H9 (cell line): ENCODE results near the gene CASP5. TPM values are rescaled to one million over a fixed set of nuclear protein-coding genes. Genes with fewer than 3 reads are reported as not detected.
"Not testable (repeated sequence)": the region's sequence is repeated elsewhere in the genome, so short reads cannot be mapped to it uniquely, and the experiment has no call there.

ENCODE experiments used
- DNase-seq: peaks from one replicate; pipeline ENCODE4 v3.0.0-alpha.2; 2017
- H2AFZ ChIP-seq: one replicate; pipeline ENCODE4 v1.6.1; 2013; ENCODE audit warnings: mild to moderate bottlenecking, low read length, control low read depth, moderate library complexity
- H2AK5ac ChIP-seq: 2 replicates; pipeline ENCODE4 v1.6.1; 2013; ENCODE audit warnings: low read length, control low read depth, mixed read lengths; ENCODE audit not compliant: insufficient read length
- H2BK120ac ChIP-seq: one replicate; pipeline ENCODE4 v1.6.1; 2013; ENCODE audit warnings: low read depth, mild to moderate bottlenecking, low read length, control low read depth, inconsistent platforms; ENCODE audit not compliant: poor library complexity, severe bottlenecking
- H2BK12ac ChIP-seq: 2 replicates; pipeline ENCODE4 v1.6.1; 2013; ENCODE audit warnings: low read length, control low read depth, mixed read lengths, low read depth; ENCODE audit not compliant: insufficient read length
- H2BK15ac ChIP-seq: 2 replicates; pipeline ENCODE4 v1.6.1; 2013; ENCODE audit warnings: low read depth, low read length, control low read depth
- H2BK20ac ChIP-seq: one replicate; pipeline ENCODE4 v1.6.1; 2013; ENCODE audit warnings: low read depth, mild to moderate bottlenecking, low read length, control low read depth, inconsistent platforms; ENCODE audit not compliant: poor library complexity, severe bottlenecking
- H2BK5ac ChIP-seq: 2 replicates; pipeline ENCODE4 v1.6.1; 2013; ENCODE audit warnings: low read length, control low read depth, mixed read lengths; ENCODE audit not compliant: insufficient read length
- H3K14ac ChIP-seq: 2 replicates; pipeline ENCODE4 v1.6.1; 2013; ENCODE audit warnings: low read length, control low read depth; ENCODE audit not compliant: insufficient read depth
- H3K18ac ChIP-seq: 2 replicates; pipeline ENCODE4 v1.6.1; 2013; ENCODE audit warnings: low read depth, mild to moderate bottlenecking, mixed read lengths, low read length, control low read depth; ENCODE audit not compliant: insufficient read length
- H3K23ac ChIP-seq: 2 replicates; pipeline ENCODE4 v1.6.1; 2013; ENCODE audit warnings: low read length, control low read depth, mixed read lengths, low read depth; ENCODE audit not compliant: insufficient read length
- H3K23me2 ChIP-seq: 2 replicates; pipeline ENCODE4 v1.6.1; 2013; ENCODE audit warnings: low read depth, mild to moderate bottlenecking, mixed read lengths, low read length, control low read depth; ENCODE audit not compliant: insufficient read length, poor library complexity, severe bottlenecking
- H3K27ac ChIP-seq: 2 replicates; pipeline ENCODE4 v1.5.1; 2013; ENCODE audit warnings: low read length, control low read depth, mixed read lengths, low read depth; ENCODE audit not compliant: insufficient read length
- H3K27me3 ChIP-seq: 2 replicates; pipeline ENCODE4 v1.6.1; 2013; ENCODE audit warnings: low read length, control low read depth, inconsistent platforms; ENCODE audit not compliant: insufficient read depth
- H3K4ac ChIP-seq: 2 replicates; pipeline ENCODE4 v1.6.1; 2013; ENCODE audit warnings: low read depth, mild to moderate bottlenecking, control low read depth, inconsistent platforms, low read length, moderate library complexity
- H3K4me1 ChIP-seq: 2 replicates; pipeline ENCODE4 v1.6.1; 2013; ENCODE audit warnings: low read length, control low read depth, inconsistent platforms; ENCODE audit not compliant: insufficient read depth
- H3K4me2 ChIP-seq: 2 replicates; pipeline ENCODE4 v1.6.1; 2013; ENCODE audit warnings: low read length, control low read depth, mixed read lengths; ENCODE audit not compliant: insufficient read length, insufficient read depth
- H3K56ac ChIP-seq: 2 replicates; pipeline ENCODE4 v1.6.1; 2013; ENCODE audit warnings: low read depth, mild to moderate bottlenecking, mixed read lengths, low read length, control low read depth; ENCODE audit not compliant: insufficient read length
- H3K79me1 ChIP-seq: 2 replicates; pipeline ENCODE4 v1.6.1; 2013; ENCODE audit warnings: low read depth, mild to moderate bottlenecking, moderate library complexity, low read length, control low read depth, inconsistent platforms; ENCODE audit not compliant: insufficient read depth, poor library complexity, severe bottlenecking
- H3K79me2 ChIP-seq: 2 replicates; pipeline ENCODE4 v1.6.1; 2013; ENCODE audit warnings: low read length, control low read depth, inconsistent platforms; ENCODE audit not compliant: insufficient read depth
- H3K9ac ChIP-seq: 2 replicates; pipeline ENCODE4 v1.6.1; 2013; ENCODE audit warnings: low read length, control low read depth, mixed read lengths; ENCODE audit not compliant: insufficient read length; ENCODE audit errors: extremely low read depth
- H3K9me3 ChIP-seq: one replicate; pipeline ENCODE4 v1.6.1; 2013; ENCODE audit warnings: low read depth, low read length, inconsistent platforms; ENCODE audit not compliant: control insufficient read depth
- H3T11ph ChIP-seq: one replicate; pipeline ENCODE4 v1.6.1; 2013; ENCODE audit warnings: mild to moderate bottlenecking, low read length, control low read depth, inconsistent platforms
- H4K20me1 ChIP-seq: one replicate; pipeline ENCODE4 v1.6.1; 2013; ENCODE audit not compliant: control insufficient read depth, insufficient read length, insufficient read depth
- H4K5ac ChIP-seq: 2 replicates; pipeline ENCODE4 v1.6.1; 2013; ENCODE audit warnings: low read depth, mild to moderate bottlenecking, mixed read lengths, low read length, control low read depth; ENCODE audit not compliant: insufficient read length
- H4K8ac ChIP-seq: replicated peaks from 2 replicates; pipeline ENCODE4 v1.6.1; 2013; ENCODE audit warnings: low read length, control low read depth, mixed read lengths, low read depth; ENCODE audit not compliant: insufficient read length
- H4K91ac ChIP-seq: 2 replicates; pipeline ENCODE4 v1.6.1; 2013; ENCODE audit warnings: low read depth, mild to moderate bottlenecking, moderate library complexity, mixed read lengths, low read length, control low read depth; ENCODE audit not compliant: insufficient read length
- H3K27ac Mint-ChIP-seq, 3 experiments: 2 replicates in 2 of 3; 3 replicates in 1 of 3; pipeline ENCODE4 v1.8.0; 2020 to 2021; ENCODE audit warnings: mixed read lengths in 3 of 3, mild to moderate bottlenecking in 1 of 3, moderate library complexity in 1 of 3
- H3K27me3 Mint-ChIP-seq: 2 replicates; pipeline ENCODE4 v1.8.0; 2021; ENCODE audit warnings: low read depth, mild to moderate bottlenecking, moderate library complexity, mixed read lengths
- H3K36me3 Mint-ChIP-seq, 3 experiments: 2 replicates in 2 of 3; 3 replicates in 1 of 3; pipeline ENCODE4 v1.8.0; 2020 to 2021; ENCODE audit warnings: low read depth in 3 of 3, mixed read lengths in 3 of 3; ENCODE audit not compliant: insufficient read depth in 1 of 3
- H3K4me1 Mint-ChIP-seq, 2 experiments: 2 replicates each; pipeline ENCODE4 v1.8.0; 2020; ENCODE audit warnings: mixed read lengths in 2 of 2
- H3K4me3 Mint-ChIP-seq, 2 experiments: 2 replicates in 1 of 2; 3 replicates in 1 of 2; pipeline ENCODE4 v1.8.0; 2020 to 2021; ENCODE audit warnings: mild to moderate bottlenecking in 2 of 2, mixed read lengths in 2 of 2, moderate library complexity in 1 of 2
- H3K9me3 Mint-ChIP-seq, 2 experiments: 2 replicates in 1 of 2; 3 replicates in 1 of 2; pipeline ENCODE4 v1.8.0; 2020; ENCODE audit warnings: mild to moderate bottlenecking in 2 of 2, mixed read lengths in 2 of 2, moderate library complexity in 1 of 2
- WGBS: extraction: QIAGEN DNeasy Blood & Tissue Kit; methylation state at CpG from one replicate; pipeline ENCODE4 v1.1.7; 2013; ENCODE audit warnings: missing lambda C conversion rate, low lambda C conversion rate, mixed read lengths; ENCODE audit not compliant: insufficient read length; ENCODE audit errors: extremely low coverage; 5-methylcytosine and 5-hydroxymethylcytosine counted together
- total RNA-seq: library from RNA; stranded (reverse); gene quantifications from 2 replicates; pipeline ENCODE4 v1.2.1, GENCODE V29; 2021
- TF ChIP-seq, protein P1 (sequence below): fragments of 200-600 bp; sonication (generic); conservative IDR thresholded peaks from 3 replicates; pipeline ENCODE4 v1.8.0; 2021; ENCODE audit warnings: antibody characterized with exemption, mild to moderate bottlenecking

Gene CASP5
- total RNA-seq, 1 experiment from 2014 or later, result not detected

DNA sequence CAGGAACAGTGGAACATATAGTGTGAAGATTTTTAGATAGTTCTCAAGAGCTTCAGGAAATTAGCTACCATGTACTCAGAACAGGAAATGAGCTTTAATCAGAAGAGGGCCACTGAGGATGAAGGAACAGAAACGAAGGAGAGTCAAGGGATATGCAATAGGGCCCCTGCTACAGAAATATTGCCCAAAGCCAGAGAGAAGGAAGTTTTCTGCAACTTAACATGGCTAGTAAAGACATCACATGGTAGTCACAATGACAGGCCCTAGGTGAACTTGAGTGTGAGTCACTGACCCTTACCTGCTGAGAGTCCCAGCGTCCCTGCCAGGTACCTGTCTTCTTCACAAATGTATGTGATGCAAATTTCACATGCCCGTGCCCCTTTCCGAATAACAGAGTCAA, 47.3 kb upstream of the CASP5 start:
- H2BK5ac ChIP-seq, result no peak overlapping the region
- H3K4ac ChIP-seq, result no peak overlapping the region
- H3K56ac ChIP-seq, result no peak overlapping the region
- H3T11ph ChIP-seq, result no peak overlapping the region
- Mint-ChIP-seq H3K27ac (no peak overlapping the region), H3K36me3 (no peaks in the 10 kb centered on the region), H3K9me3 (no peaks in the 10 kb centered on the region), H3K4me3 (no peak overlapping the region), H3K4me1 (peaks cover 0 to 7% of the 10 kb centered on the region in 2 experiments; a peak in 2 of 4 replicates), H3K27me3 (no peaks in the 10 kb centered on the region)
- no peak overlapping the region for H3K23ac ChIP-seq
- no peaks in the 10 kb centered on the region for H3K23me2 ChIP-seq
- TF ChIP-seq, protein P1, sequence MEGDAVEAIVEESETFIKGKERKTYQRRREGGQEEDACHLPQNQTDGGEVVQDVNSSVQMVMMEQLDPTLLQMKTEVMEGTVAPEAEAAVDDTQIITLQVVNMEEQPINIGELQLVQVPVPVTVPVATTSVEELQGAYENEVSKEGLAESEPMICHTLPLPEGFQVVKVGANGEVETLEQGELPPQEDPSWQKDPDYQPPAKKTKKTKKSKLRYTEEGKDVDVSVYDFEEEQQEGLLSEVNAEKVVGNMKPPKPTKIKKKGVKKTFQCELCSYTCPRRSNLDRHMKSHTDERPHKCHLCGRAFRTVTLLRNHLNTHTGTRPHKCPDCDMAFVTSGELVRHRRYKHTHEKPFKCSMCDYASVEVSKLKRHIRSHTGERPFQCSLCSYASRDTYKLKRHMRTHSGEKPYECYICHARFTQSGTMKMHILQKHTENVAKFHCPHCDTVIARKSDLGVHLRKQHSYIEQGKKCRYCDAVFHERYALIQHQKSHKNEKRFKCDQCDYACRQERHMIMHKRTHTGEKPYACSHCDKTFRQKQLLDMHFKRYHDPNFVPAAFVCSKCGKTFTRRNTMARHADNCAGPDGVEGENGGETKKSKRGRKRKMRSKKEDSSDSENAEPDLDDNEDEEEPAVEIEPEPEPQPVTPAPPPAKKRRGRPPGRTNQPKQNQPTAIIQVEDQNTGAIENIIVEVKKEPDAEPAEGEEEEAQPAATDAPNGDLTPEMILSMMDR, result no peak
- H3K4me1 ChIP-seq, result no peaks in the 10 kb centered on the region
- no peak overlapping the region for H3K9ac ChIP-seq
- no peaks in the 10 kb centered on the region for H3K9me3 ChIP-seq
- H3K27me3 ChIP-seq, result no peaks in the 10 kb centered on the region
- DNase-seq, result no peak
- no peak overlapping the region for H3K4me2 ChIP-seq
- H3K18ac ChIP-seq, result no peak overlapping the region
- H2AFZ ChIP-seq, result no peak overlapping the region
- no peak overlapping the region for H4K5ac ChIP-seq
- H2BK12ac ChIP-seq, result no peak overlapping the region
- H3K79me2 ChIP-seq, result no peaks in the 10 kb centered on the region
- H2BK120ac ChIP-seq, result no peak overlapping the region
- H2BK15ac ChIP-seq, result no peak overlapping the region
- H3K14ac ChIP-seq, result no peak overlapping the region
- no peak overlapping the region for H4K91ac ChIP-seq
- no peaks in the 10 kb centered on the region for H4K20me1 ChIP-seq
- H3K79me1 ChIP-seq, result no peaks in the 10 kb centered on the region
- no peak overlapping the region for H2AK5ac ChIP-seq
- H4K8ac ChIP-seq, result no peak overlapping the region
- H3K27ac ChIP-seq, result no peak overlapping the region
- H2BK20ac ChIP-seq, result no peak overlapping the region
- WGBS, result no CpG with 5 or more reads among the region's 4 CpGs

DNA sequence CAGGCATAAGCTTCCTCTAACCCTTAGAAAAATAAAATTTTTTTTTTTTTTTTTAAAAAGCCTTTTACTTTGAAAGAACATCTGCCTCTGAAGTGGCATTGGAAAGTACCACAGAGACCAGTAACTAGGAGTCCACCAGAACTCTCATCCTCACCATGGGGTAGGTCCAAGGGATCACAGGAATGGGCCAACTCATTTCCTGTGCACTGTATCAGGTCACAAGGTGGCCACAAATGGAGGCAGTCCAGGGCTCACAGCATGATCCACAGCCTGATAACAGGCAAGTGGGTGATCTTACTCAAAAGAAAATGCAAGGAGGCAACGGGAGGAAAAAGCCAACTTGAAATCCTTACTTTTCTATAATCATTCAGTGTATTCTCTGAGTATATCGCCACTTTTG, 46.8 kb upstream of the CASP5 start:
- not testable (repeated sequence) for H4K91ac ChIP-seq, H3K4ac ChIP-seq, H3K4me1 ChIP-seq, H3K79me1 ChIP-seq, H2BK120ac ChIP-seq, H3K56ac ChIP-seq, H2BK12ac ChIP-seq, H2AFZ ChIP-seq, H2BK20ac ChIP-seq, H3K14ac ChIP-seq, H3K4me2 ChIP-seq, H2AK5ac ChIP-seq, H3K27me3 ChIP-seq, H2BK5ac ChIP-seq, H3K18ac ChIP-seq, H3K27me3 Mint-ChIP-seq, H4K8ac ChIP-seq, H3T11ph ChIP-seq, H4K5ac ChIP-seq, H3K4me3 Mint-ChIP-seq, H3K9me3 ChIP-seq, H3K23me2 ChIP-seq, H3K79me2 ChIP-seq, H2BK15ac ChIP-seq, H3K23ac ChIP-seq, H3K9me3 Mint-ChIP-seq, H3K27ac ChIP-seq, H3K36me3 Mint-ChIP-seq, DNase-seq, H3K9ac ChIP-seq, H3K4me1 Mint-ChIP-seq, H4K20me1 ChIP-seq, H3K27ac Mint-ChIP-seq
- no CpG with 5 or more reads among the region's 2 CpGs for WGBS
